Coronary artery (tissue), 2 donors: ENCODE results near the gene TMEM87B.

ENCODE experiments used
- DNase-seq: peaks from one replicate; pipeline ENCODE4 v3.0.0-alpha.2; 2017; ENCODE audit warnings: low spot score
- H3K27ac ChIP-seq, 2 donors: fragments of 200-600 bp; sonication (generic); one replicate each; pipeline ENCODE4 v1.5.1; 2016 to 2019
- H3K4me3 ChIP-seq: fragments of 200-600 bp; sonication (generic); 2 replicates; pipeline ENCODE4 v1.5.1; 2016; ENCODE audit warnings: mild to moderate bottlenecking, moderate library complexity
- CTCF ChIP-seq: fragments of 200-600 bp; sonication (generic); IDR thresholded peaks from one replicate; pipeline ENCODE4 v1.5.1; 2019; ENCODE audit warnings: antibody characterized with exemption

Gene TMEM87B

GRCh38 chr2:112141626-112142007 is 86.5 kb downstream of the TMEM87B start:
- Histone ChIP-seq H3K27ac (no peak overlapping the region), H3K4me3 (no peak overlapping the region)
- no peak for DNase-seq
- TF ChIP-seq CTCF, result no peak

- no peak for DNase-seq
- TF ChIP-seq CTCF, result no peak
- peak overlapping the region in 1 of 2 donors; percentile 16 for H3K27ac ChIP-seq
- H3K4me3 ChIP-seq, result no peak overlapping the region
Observed at GRCh38 chr2:112142525-112143078, 87.5 kb downstream of the TMEM87B start.

- Histone ChIP-seq H3K4me3 (no peak overlapping the region), H3K27ac (peak overlapping the region; percentile 16 to 17)
- no peak for TF ChIP-seq CTCF
- DNase-seq, result no peak
Observed at GRCh38 chr2:112143150-112143549, 88.1 kb downstream of the TMEM87B start.

- no peak overlapping the region for H3K27ac ChIP-seq
- no peak overlapping the region for H3K4me3 ChIP-seq
- no peak for DNase-seq
- TF ChIP-seq CTCF, result no peak
Observed at GRCh38 chr2:112144966-112145365, 89.9 kb downstream of the TMEM87B start.

- TF ChIP-seq CTCF, result no peak
- peak overlapping the region in 1 of 2 donors; percentile 61 for H3K27ac ChIP-seq
- no peak for DNase-seq
- peak overlapping the region; percentile 25 for H3K4me3 ChIP-seq
Observed at GRCh38 chr2:112147382-112148168, 92.5 kb downstream of the TMEM87B start.

GRCh38 chr2:112148477-112148876 is 93.4 kb downstream of the TMEM87B start:
- TF ChIP-seq CTCF, result no peak
- no peak for DNase-seq
- no peak overlapping the region for H3K27ac ChIP-seq
- H3K4me3 ChIP-seq, result no peak overlapping the region

- no peak for DNase-seq
- no peak for TF ChIP-seq CTCF
- no peak overlapping the region for H3K27ac ChIP-seq
Observed at GRCh38 chr2:112149194-112149593, 94.1 kb downstream of the TMEM87B start.

More at GRCh38 chr2:112149194-112149593, 94.1 kb downstream of the TMEM87B start:
- H3K4me3 ChIP-seq, result no peak overlapping the region
